Activated B cell treated with CpG ODN at 0.5 μM for 24 hours (primary cell): ENCODE measurements around the gene CEP72. TPM values are rescaled to one million over a fixed set of nuclear protein-coding genes. Genes with fewer than 3 reads are reported as not detected.

Experiments
- ATAC-seq: fragments of 200-7000 bp; cut with Tn5 transposase; one replicate; pipeline ENCODE4 v1.10.0; 2021; ENCODE audit warnings: low read depth, mild to moderate bottlenecking, moderate library complexity
- CTCF ChIA-PET: fragments of 350-600 bp; sonication (Branson Sonifier 250); formaldehyde crosslinking; loops from one replicate; lab custom pipeline; 2021; ENCODE audit warnings: antibody characterized with exemption; lab: Charles Lee
- POLR2A ChIA-PET: fragments of 350-600 bp; sonication (Branson Sonifier 250); formaldehyde crosslinking; loops from one replicate; lab custom pipeline; 2021; ENCODE audit warnings: antibody characterized with exemption; lab: Charles Lee
- DNase-seq: peaks from one replicate; pipeline ENCODE4 v3.0.0; 2022
- H3K27ac Mint-ChIP-seq: one replicate; pipeline ENCODE4 v1.8.0; 2020; ENCODE audit warnings: mixed read lengths
- H3K27me3 Mint-ChIP-seq: one replicate; pipeline ENCODE4 v1.8.0; 2021; ENCODE audit warnings: mixed read lengths
- H3K36me3 Mint-ChIP-seq: one replicate; pipeline ENCODE4 v1.8.0; 2021; ENCODE audit warnings: low read depth, mixed read lengths
- H3K4me1 Mint-ChIP-seq: one replicate; pipeline ENCODE4 v1.8.0; 2021; ENCODE audit warnings: mixed read lengths
- H3K4me3 Mint-ChIP-seq: one replicate; pipeline ENCODE4 v1.8.0; 2020; ENCODE audit warnings: mild to moderate bottlenecking, mixed read lengths
- H3K9me3 Mint-ChIP-seq: one replicate; pipeline ENCODE4 v1.8.0; 2020; ENCODE audit warnings: mixed read lengths
- intact Hi-C: fragments of 100-400 bp; cut with micrococcal nuclease; formaldehyde crosslinking; loops from one replicate; pipeline ENCODE4 v1.15.1; 2024
- total RNA-seq: library from RNA; stranded (reverse); gene quantifications from 2 replicates; pipeline ENCODE4 v1.2.3, GENCODE V29; 2022
- TF ChIP-seq, protein P1 (sequence below): fragments of 200-600 bp; IDR thresholded peaks from one replicate; pipeline ENCODE4 v1.8.0; 2022; ENCODE audit warnings: antibody characterized with exemption, mild to moderate bottlenecking

Gene CEP72
- total RNA-seq, 1 donor from 2014 or later = 17.4 TPM

DNA sequence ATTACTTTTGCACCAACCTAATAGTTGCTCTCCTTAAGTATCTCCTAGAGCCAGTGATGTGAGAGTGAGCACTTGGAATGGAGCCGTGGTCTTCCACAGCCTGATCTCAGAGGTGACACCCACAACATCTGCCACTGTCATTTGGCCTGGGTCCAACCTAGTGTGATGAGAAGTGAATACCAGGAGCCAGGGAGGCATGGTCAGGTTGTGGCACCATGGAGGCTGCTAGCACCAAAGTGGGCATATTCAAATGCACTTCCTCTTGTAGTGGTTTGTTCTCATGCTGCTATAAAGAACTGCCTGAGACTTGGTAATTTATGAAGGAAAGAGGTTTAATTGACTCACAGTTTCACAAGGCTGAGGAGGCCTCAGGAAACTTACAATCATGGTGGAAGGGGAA lies 22.6 kb upstream of the CEP72 start:
- H3K27ac Mint-ChIP-seq = no peak overlapping the region
- H3K36me3 Mint-ChIP-seq = no peaks in the 10 kb centered on the region
- DNase-seq = no peak
- TF ChIP-seq, protein P1, sequence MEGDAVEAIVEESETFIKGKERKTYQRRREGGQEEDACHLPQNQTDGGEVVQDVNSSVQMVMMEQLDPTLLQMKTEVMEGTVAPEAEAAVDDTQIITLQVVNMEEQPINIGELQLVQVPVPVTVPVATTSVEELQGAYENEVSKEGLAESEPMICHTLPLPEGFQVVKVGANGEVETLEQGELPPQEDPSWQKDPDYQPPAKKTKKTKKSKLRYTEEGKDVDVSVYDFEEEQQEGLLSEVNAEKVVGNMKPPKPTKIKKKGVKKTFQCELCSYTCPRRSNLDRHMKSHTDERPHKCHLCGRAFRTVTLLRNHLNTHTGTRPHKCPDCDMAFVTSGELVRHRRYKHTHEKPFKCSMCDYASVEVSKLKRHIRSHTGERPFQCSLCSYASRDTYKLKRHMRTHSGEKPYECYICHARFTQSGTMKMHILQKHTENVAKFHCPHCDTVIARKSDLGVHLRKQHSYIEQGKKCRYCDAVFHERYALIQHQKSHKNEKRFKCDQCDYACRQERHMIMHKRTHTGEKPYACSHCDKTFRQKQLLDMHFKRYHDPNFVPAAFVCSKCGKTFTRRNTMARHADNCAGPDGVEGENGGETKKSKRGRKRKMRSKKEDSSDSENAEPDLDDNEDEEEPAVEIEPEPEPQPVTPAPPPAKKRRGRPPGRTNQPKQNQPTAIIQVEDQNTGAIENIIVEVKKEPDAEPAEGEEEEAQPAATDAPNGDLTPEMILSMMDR = no peak
- no peaks in the 10 kb centered on the region for H3K4me1 Mint-ChIP-seq
- no peak overlapping the region for H3K4me3 Mint-ChIP-seq
- intact Hi-C loops = no loop called here
- POLR2A ChIA-PET = no interaction called here
- peaks cover 41% of the 10 kb centered on the region for H3K27me3 Mint-ChIP-seq
- CTCF ChIA-PET = no interaction called here
- ATAC-seq = no peak
- peaks cover 5% of the 10 kb centered on the region for H3K9me3 Mint-ChIP-seq

DNA sequence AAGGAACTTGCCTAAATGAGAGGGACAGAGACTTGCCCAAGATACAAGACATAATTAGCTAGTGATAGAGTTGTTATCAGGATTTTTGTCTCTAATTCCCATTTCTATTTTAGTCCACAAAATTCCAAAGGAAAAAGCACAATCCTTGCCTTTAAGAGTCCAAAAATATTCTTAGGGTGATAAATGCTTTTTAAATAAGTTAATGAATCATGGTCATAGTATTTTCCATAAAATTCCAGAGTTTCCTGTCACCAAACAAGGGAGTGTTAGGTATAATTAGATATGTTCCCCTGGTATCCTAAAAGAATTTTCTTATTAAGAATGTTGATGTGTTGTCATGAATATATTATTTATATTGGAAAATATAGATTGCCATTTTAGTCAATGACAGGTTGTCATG lies 21.8 kb upstream of the CEP72 start:
- H3K27ac Mint-ChIP-seq = no peak overlapping the region

DNA sequence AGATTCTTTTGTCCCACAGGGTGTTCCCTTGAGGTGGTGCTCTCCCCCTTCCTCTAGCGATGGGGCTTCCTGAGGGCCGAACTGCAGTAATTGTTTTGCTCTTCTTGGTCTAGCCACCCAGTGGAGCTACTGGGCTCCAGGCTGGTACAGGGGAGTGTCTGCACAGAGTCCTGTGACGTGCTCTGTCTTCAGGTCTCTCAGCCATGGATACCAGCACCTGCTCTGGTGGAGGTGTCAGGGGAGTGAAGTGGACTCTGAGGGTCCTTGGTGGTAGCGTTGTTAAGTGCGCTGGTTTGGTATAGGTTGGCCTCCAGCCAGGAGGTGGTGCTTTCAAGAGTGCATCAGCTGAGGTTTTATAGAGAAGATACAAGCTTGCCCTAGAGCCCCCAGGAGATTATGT lies 20.4 kb upstream of the CEP72 start:
- peak; percentile 4 for DNase-seq
- Mint-ChIP-seq H3K36me3 (no peaks in the 10 kb centered on the region), H3K27ac (no peak overlapping the region), H3K4me1 (no peaks in the 10 kb centered on the region), H3K9me3 (peaks cover 5% of the 10 kb centered on the region), H3K27me3 (peaks cover 53% of the 10 kb centered on the region), H3K4me3 (no peak overlapping the region)
- ATAC-seq = no peak
- ChIA-PET POLR2A (no interaction called here), CTCF (no interaction called here)
- intact Hi-C loops = no loop called here
- TF ChIP-seq, protein P1 = no peak

More for the DNA sequence above, 21.8 kb upstream of the CEP72 start:
- intact Hi-C loops = no loop called here
- no peaks in the 10 kb centered on the region for H3K36me3 Mint-ChIP-seq
- CTCF ChIA-PET = no interaction called here
- POLR2A ChIA-PET = no interaction called here
- no peak overlapping the region for H3K4me3 Mint-ChIP-seq
- DNase-seq (no peak), ATAC-seq (no peak)
- TF ChIP-seq, protein P1 = no peak
- peaks cover 44% of the 10 kb centered on the region for H3K27me3 Mint-ChIP-seq
- H3K9me3 Mint-ChIP-seq = peaks cover 5% of the 10 kb centered on the region
- no peaks in the 10 kb centered on the region for H3K4me1 Mint-ChIP-seq

DNA sequence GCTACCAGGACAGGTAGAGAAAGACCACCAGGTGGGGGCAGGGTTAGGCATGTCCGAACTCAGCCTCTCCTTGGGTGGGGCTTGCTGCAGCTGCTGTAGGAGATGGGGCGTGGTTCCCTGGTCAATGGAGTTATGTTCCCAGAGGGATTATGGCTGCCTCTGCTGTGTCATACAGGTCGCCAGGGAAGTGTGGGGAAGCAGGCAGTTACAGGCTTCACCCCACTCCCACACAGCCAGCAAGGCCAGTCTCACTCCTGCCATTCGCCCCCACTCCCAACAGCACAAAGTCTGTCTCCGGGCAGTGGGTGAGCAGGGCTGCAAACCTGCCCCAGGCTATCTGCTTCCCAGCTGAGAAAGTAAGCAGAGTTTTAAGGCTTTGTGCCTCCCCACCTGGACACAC lies 20.0 kb upstream of the CEP72 start:
- H3K27me3 Mint-ChIP-seq = peaks cover 53% of the 10 kb centered on the region
- ATAC-seq = no peak
- POLR2A ChIA-PET = no interaction called here

DNA sequence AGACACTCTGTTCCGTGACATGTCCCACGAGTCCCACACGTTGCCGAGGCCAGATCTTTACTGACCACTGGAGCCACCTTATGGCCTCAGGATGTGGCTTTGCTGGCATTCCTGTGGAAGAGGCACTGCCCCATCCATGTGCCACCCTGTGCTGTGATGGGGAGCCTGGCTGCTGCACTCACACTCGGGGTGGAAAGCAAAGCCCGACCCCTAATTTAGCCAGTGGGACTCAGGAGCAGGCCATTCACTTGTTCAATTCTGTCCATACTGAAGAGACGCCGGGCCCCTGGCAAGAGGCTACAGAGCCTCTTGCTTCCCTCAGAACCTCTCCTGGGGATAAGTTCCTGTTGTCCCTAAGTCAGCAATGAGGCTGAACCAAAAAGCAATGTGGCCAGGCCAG lies 18.6 kb upstream of the CEP72 start:
- ChIA-PET POLR2A (no interaction called here), CTCF (no interaction called here)
- peaks cover 5% of the 10 kb centered on the region for H3K9me3 Mint-ChIP-seq
- TF ChIP-seq, protein P1 = no peak
- H3K27ac Mint-ChIP-seq = no peak overlapping the region
- no peak overlapping the region for H3K4me3 Mint-ChIP-seq
- DNase-seq (no peak), ATAC-seq (no peak)
- H3K36me3 Mint-ChIP-seq = no peaks in the 10 kb centered on the region
- intact Hi-C loops = no loop called here
- peaks cover 53% of the 10 kb centered on the region for H3K27me3 Mint-ChIP-seq
- peaks cover 3% of the 10 kb centered on the region for H3K4me1 Mint-ChIP-seq

More for the DNA sequence above, 20.0 kb upstream of the CEP72 start:
- CTCF ChIA-PET = no interaction called here
- Mint-ChIP-seq H3K9me3 (peaks cover 5% of the 10 kb centered on the region), H3K36me3 (no peaks in the 10 kb centered on the region), H3K4me1 (no peaks in the 10 kb centered on the region), H3K27ac (no peak overlapping the region), H3K4me3 (no peak overlapping the region)
- TF ChIP-seq, protein P1 = no peak
- no peak for DNase-seq
- intact Hi-C loops = no loop called here
